WTC11 (cell line): ENCODE results near the gene FAM161A.

Experiments used
- KAT7 ChIP-seq: sonication (generic); formaldehyde crosslinking; IDR thresholded peaks from 2 replicates; pipeline ENCODE4 v1.8.1; 2023; ENCODE audit warnings: missing genetic modification reagents, mild to moderate bottlenecking, borderline replicate concordance
- ZNF121 ChIP-seq: sonication (generic); formaldehyde crosslinking; IDR thresholded peaks from 2 replicates; pipeline ENCODE4 v1.8.0; 2023; ENCODE audit warnings: missing genetic modification reagents
- TF ChIP-seq, protein P1 (sequence below): sonication (generic); formaldehyde crosslinking; IDR thresholded peaks from 2 replicates; pipeline ENCODE4 v1.8.1; 2023; ENCODE audit warnings: mild to moderate bottlenecking, missing genetic modification reagents
- TF ChIP-seq, protein P2 (sequence below): fragments of 200-600 bp; IDR thresholded peaks from 2 replicates; pipeline ENCODE4 v1.8.0; 2022; ENCODE audit warnings: antibody characterized with exemption
- TF ChIP-seq, protein P3 (sequence below): sonication (generic); formaldehyde crosslinking; IDR thresholded peaks from 2 replicates; pipeline ENCODE4 v1.8.1; 2023; ENCODE audit warnings: mild to moderate bottlenecking, missing genetic modification reagents, borderline replicate concordance
- TF ChIP-seq, protein P4 (sequence below): sonication (generic); formaldehyde crosslinking; IDR thresholded peaks from 2 replicates; pipeline ENCODE4 v1.8.0; 2023; ENCODE audit warnings: missing genetic modification reagents

DNA sequence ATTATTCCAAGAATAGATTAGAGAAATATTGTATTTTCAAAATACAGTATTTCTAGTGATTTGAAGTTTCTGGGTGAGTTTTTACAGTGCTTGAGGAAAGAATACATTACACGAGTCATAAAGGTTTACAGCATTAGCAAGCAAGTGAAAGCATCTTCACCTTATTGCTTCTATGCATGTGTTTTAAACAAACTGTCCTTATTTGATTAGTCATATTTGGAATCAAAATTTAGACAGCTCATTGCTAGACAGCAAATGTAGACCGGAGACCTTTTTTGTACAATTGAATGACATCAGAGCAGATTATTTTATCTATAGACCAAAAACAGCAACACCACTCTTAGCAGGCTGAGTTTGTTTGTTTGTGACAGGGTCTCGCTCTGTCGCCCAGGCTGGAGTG, 69.2 kb downstream of the FAM161A start:
- TF ChIP-seq, protein P1, sequence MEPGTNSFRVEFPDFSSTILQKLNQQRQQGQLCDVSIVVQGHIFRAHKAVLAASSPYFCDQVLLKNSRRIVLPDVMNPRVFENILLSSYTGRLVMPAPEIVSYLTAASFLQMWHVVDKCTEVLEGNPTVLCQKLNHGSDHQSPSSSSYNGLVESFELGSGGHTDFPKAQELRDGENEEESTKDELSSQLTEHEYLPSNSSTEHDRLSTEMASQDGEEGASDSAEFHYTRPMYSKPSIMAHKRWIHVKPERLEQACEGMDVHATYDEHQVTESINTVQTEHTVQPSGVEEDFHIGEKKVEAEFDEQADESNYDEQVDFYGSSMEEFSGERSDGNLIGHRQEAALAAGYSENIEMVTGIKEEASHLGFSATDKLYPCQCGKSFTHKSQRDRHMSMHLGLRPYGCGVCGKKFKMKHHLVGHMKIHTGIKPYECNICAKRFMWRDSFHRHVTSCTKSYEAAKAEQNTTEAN = no peak
- TF ChIP-seq, protein P2, sequence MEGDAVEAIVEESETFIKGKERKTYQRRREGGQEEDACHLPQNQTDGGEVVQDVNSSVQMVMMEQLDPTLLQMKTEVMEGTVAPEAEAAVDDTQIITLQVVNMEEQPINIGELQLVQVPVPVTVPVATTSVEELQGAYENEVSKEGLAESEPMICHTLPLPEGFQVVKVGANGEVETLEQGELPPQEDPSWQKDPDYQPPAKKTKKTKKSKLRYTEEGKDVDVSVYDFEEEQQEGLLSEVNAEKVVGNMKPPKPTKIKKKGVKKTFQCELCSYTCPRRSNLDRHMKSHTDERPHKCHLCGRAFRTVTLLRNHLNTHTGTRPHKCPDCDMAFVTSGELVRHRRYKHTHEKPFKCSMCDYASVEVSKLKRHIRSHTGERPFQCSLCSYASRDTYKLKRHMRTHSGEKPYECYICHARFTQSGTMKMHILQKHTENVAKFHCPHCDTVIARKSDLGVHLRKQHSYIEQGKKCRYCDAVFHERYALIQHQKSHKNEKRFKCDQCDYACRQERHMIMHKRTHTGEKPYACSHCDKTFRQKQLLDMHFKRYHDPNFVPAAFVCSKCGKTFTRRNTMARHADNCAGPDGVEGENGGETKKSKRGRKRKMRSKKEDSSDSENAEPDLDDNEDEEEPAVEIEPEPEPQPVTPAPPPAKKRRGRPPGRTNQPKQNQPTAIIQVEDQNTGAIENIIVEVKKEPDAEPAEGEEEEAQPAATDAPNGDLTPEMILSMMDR = no peak
- TF ChIP-seq, protein P3, sequence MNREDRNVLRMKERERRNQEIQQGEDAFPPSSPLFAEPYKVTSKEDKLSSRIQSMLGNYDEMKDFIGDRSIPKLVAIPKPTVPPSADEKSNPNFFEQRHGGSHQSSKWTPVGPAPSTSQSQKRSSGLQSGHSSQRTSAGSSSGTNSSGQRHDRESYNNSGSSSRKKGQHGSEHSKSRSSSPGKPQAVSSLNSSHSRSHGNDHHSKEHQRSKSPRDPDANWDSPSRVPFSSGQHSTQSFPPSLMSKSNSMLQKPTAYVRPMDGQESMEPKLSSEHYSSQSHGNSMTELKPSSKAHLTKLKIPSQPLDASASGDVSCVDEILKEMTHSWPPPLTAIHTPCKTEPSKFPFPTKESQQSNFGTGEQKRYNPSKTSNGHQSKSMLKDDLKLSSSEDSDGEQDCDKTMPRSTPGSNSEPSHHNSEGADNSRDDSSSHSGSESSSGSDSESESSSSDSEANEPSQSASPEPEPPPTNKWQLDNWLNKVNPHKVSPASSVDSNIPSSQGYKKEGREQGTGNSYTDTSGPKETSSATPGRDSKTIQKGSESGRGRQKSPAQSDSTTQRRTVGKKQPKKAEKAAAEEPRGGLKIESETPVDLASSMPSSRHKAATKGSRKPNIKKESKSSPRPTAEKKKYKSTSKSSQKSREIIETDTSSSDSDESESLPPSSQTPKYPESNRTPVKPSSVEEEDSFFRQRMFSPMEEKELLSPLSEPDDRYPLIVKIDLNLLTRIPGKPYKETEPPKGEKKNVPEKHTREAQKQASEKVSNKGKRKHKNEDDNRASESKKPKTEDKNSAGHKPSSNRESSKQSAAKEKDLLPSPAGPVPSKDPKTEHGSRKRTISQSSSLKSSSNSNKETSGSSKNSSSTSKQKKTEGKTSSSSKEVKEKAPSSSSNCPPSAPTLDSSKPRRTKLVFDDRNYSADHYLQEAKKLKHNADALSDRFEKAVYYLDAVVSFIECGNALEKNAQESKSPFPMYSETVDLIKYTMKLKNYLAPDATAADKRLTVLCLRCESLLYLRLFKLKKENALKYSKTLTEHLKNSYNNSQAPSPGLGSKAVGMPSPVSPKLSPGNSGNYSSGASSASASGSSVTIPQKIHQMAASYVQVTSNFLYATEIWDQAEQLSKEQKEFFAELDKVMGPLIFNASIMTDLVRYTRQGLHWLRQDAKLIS (CRISPR knock-in tag) = no peak
- TF ChIP-seq ZNF121 (CRISPR knock-in tag) = no peak
- no peak for TF ChIP-seq KAT7
- TF ChIP-seq, protein P4, sequence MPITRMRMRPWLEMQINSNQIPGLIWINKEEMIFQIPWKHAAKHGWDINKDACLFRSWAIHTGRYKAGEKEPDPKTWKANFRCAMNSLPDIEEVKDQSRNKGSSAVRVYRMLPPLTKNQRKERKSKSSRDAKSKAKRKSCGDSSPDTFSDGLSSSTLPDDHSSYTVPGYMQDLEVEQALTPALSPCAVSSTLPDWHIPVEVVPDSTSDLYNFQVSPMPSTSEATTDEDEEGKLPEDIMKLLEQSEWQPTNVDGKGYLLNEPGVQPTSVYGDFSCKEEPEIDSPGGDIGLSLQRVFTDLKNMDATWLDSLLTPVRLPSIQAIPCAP (CRISPR knock-in tag) = no peak
